ENCODE results near the gene PABPN1L.

The PABPN1L gene

GRCh38 chr16:88866151-88866920, at the start of gene PABPN1L:
PABPN1L (minus strand) TSS chr16:88866660; CDS start chr16:88866606, 54 bp downstream.
- no peak within 1 kb of the TSS for H3K27ac ChIP-seq

GRCh38 chr16:88915639-88916327, 49.3 kb upstream of the PABPN1L start:
- H3K27ac ChIP-seq: no peak overlapping the region
- TF ChIP-seq CTCF (conservative IDR thresholded peaks at IDR 0.05): no peak

More at GRCh38 chr16:88866151-88866920, at the start of gene PABPN1L:
- no peak for TF ChIP-seq CTCF (conservative IDR thresholded peaks at IDR 0.05)

- no peak for TF ChIP-seq CTCF (conservative IDR thresholded peaks at IDR 0.05)
- no peak overlapping the region for H3K27ac ChIP-seq
Measured at GRCh38 chr16:88914750-88915368, 48.4 kb upstream of the PABPN1L start.

GRCh38 chr16:88913870-88914269, 47.4 kb upstream of the PABPN1L start:
- no peak overlapping the region for H3K27ac ChIP-seq

GRCh38 chr16:88913001-88913612, 46.6 kb upstream of the PABPN1L start:
- H3K27ac ChIP-seq: no peak overlapping the region
- no peak for TF ChIP-seq CTCF (conservative IDR thresholded peaks at IDR 0.05)

More at GRCh38 chr16:88913870-88914269, 47.4 kb upstream of the PABPN1L start:
- no peak for TF ChIP-seq CTCF (conservative IDR thresholded peaks at IDR 0.05)

GRCh38 chr16:88912556-88912955, 46.1 kb upstream of the PABPN1L start:
- TF ChIP-seq CTCF (conservative IDR thresholded peaks at IDR 0.05): no peak
- H3K27ac ChIP-seq: no peak overlapping the region

- no peak overlapping the region for H3K27ac ChIP-seq
- TF ChIP-seq CTCF (conservative IDR thresholded peaks at IDR 0.05): no peak
Measured at GRCh38 chr16:88911946-88912310, 45.5 kb upstream of the PABPN1L start.

Data from VCaP (cell line).